ENCODE measurements around the gene SLC25A29. TPM values are rescaled to one million over a fixed set of nuclear protein-coding genes. Genes with fewer than 3 reads are reported as not detected.
"Not testable (repeated sequence)": the region's sequence is repeated elsewhere in the genome, so short reads cannot be mapped to it uniquely, and the experiment has no call there.

Gene SLC25A29
- total and polyA plus RNA-seq, 2 donors = 19.4 to 90.3 TPM

DNA sequence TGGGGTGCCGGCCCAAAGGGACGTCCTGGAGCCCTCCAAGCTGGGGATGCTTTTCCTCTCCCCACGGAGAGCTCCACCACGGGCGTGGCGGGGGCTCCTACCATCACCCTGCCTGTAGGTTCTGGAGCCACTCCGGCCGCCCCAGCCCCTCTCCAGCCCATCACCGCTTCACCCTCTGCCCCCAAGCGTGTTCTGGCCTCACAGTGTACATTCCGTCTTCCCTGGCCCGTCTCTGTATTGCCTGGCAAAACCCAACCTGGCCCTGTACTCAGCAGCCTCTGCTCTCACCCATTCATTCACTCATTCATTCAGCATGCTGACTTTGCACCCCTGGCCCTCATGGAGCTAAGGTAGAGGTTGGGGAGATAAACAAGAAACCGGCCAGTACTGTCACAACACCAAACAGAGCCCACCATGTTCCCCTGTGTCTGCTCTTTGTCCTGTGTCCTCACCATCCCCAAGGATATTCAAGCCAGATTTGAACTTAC, 20.3 kb downstream of the SLC25A29 start:
- H3K27me3 ChIP-seq (ENCODE audit: control insufficient read depth in 2 of 2, insufficient read depth in 1 of 2, low read length in 1 of 2) = no peaks in the 10 kb centered on the region
- peaks cover 4 to 18% of the 10 kb centered on the region in 2 donors for H3K4me1 ChIP-seq (ENCODE audit: control insufficient read depth in 2 of 2, insufficient read depth in 2 of 2, low read length in 2 of 2)
- H3K27ac ChIP-seq (ENCODE audit: low read depth in 1 of 2, low read length in 1 of 2) = no peak overlapping the region
- peak overlapping the region; percentile 65 to 89 for H3K4me3 ChIP-seq (ENCODE audit: low read length in 2 of 2)
- no peak for DNase-seq (ENCODE audit: low read depth in 6 of 9, low spot score in 9 of 9)
- H3K9me3 ChIP-seq (ENCODE audit: control insufficient read depth in 2 of 2, insufficient read depth in 1 of 2, low read length in 1 of 2) = no peaks in the 10 kb centered on the region
- H3K36me3 ChIP-seq (ENCODE audit: control insufficient read depth in 2 of 2, insufficient read depth in 2 of 2, low read length in 1 of 2) = peaks cover 18 to 20% of the 10 kb centered on the region in 2 donors
- 52% methylated on average over 13 of the region's 13 CpGs for WGBS

DNA sequence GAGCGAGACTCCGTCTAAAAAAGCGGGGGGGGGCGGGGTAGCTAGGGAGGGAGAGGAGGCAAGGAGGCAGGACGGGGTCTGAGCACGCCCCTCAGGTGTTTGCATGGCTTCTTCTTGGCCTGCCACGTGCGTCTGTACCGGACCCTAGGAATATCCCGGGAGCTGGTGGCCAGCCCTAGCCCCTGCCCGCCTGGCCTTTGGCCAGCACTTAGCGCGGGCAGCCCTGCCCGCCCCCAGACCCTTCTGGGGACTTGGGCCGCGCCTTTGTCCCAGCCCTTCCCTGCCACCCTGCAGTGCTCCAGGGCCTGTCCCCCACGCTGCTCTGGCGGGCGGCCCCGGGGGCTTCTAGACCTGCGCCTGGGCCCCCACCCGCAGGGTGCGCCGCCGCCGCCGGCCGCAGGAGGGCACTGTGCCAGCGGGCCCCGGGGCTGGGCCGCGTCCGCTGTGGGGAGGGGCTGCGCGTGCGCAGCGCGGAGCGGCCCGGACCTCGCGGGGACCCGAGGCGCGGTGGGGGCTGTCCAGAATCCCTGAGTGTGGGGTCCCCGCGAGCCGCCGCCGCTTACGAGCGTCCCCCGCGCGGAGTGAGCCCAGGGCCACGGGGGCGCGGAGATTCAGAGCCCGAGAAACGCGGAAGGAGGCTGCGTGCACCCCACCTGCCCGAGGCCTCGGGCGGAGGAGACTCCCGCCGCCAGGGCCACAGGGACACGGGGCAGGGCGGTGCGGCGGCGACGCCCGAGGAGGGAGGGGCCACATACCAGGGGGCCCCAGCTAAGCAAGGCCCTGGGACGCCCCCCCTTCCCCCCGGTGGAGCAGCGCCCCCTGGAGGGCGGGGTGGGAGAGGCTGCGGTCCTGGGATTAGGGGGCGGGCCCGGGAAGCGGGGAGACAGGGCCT, 21.0 kb downstream of the SLC25A29 start:
- DNase-seq (ENCODE audit: low read depth in 6 of 9, low spot score in 9 of 9) = peak in 6 of 9 donors; percentile 50 to 77 (median 60)
- H3K36me3 ChIP-seq (ENCODE audit: control insufficient read depth in 2 of 2, insufficient read depth in 2 of 2, low read length in 1 of 2) = peaks cover 15 to 17% of the 10 kb centered on the region in 2 donors
- WGBS = 2% methylated on average over 82 of the region's 82 CpGs

DNA sequence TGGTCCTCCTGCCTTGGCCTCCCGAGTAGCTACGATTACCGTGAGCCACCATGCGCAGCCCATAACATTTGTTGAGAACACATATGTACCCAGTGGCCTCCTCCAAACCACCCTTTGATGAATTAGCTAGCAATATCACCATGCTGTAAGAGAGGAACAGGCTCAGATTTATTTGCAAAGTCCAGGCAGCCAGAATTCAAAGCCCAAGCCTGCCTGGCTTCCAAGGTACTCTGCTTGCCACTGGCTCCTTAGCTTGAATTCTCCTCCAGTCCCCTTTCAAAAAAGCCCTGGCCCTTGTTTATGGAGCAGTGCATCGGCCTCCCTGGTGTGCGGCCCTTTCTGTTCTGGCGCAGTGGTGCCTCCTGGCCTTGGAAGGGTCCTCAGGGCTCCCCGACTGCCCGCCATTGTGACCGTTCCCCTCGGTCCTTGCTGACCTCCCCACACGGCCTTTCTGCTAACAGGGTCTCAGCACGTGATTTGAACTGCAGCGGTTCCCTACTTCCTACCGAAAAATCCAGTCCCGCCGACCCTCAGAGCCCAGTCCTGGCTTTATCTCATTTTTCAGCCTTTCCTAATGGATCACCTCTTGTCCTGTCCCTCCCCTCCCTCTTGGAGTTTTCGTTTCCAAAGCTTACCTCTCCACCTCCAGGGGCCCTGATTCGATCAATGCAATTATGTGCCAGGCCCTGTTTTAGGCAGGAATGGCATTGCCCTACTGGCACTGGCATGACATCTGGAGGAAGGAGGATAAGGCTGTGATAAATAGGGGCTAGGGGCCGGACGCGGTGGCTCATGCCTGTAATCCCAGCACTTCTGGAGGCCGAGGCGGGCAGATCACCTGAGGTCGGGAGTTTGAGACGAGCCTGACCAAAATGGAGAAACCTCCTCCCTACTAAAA, 22.0 kb downstream of the SLC25A29 start:
- H3K9me3 ChIP-seq (ENCODE audit: control insufficient read depth in 2 of 2, insufficient read depth in 1 of 2, low read length in 1 of 2) = no peaks in the 10 kb centered on the region
- DNase-seq (ENCODE audit: low read depth in 6 of 9, low spot score in 9 of 9) = no peak
- no peak overlapping the region for H3K27ac ChIP-seq (ENCODE audit: low read depth in 1 of 2, low read length in 1 of 2)
- peaks cover 4 to 18% of the 10 kb centered on the region in 2 donors for H3K4me1 ChIP-seq (ENCODE audit: control insufficient read depth in 2 of 2, insufficient read depth in 2 of 2, low read length in 2 of 2)
- H3K4me3 ChIP-seq (ENCODE audit: low read length in 2 of 2) = no peak overlapping the region
- peaks cover 19 to 21% of the 10 kb centered on the region in 2 donors for H3K36me3 ChIP-seq (ENCODE audit: control insufficient read depth in 2 of 2, insufficient read depth in 2 of 2, low read length in 1 of 2)
- 86% methylated on average over 26 of the region's 26 CpGs for WGBS
- no peaks in the 10 kb centered on the region for H3K27me3 ChIP-seq (ENCODE audit: control insufficient read depth in 2 of 2, insufficient read depth in 1 of 2, low read length in 1 of 2)

More for the DNA sequence above, 21.0 kb downstream of the SLC25A29 start:
- peaks cover 4 to 18% of the 10 kb centered on the region in 2 donors for H3K4me1 ChIP-seq (ENCODE audit: control insufficient read depth in 2 of 2, insufficient read depth in 2 of 2, low read length in 2 of 2)
- peak overlapping the region; percentile 55 to 74 for H3K27ac ChIP-seq (ENCODE audit: low read depth in 1 of 2, low read length in 1 of 2)
- H3K9me3 ChIP-seq (ENCODE audit: control insufficient read depth in 2 of 2, insufficient read depth in 1 of 2, low read length in 1 of 2) = no peaks in the 10 kb centered on the region
- no peaks in the 10 kb centered on the region for H3K27me3 ChIP-seq (ENCODE audit: control insufficient read depth in 2 of 2, insufficient read depth in 1 of 2, low read length in 1 of 2)
- peak overlapping the region; percentile 65 to 89 for H3K4me3 ChIP-seq (ENCODE audit: low read length in 2 of 2)

DNA sequence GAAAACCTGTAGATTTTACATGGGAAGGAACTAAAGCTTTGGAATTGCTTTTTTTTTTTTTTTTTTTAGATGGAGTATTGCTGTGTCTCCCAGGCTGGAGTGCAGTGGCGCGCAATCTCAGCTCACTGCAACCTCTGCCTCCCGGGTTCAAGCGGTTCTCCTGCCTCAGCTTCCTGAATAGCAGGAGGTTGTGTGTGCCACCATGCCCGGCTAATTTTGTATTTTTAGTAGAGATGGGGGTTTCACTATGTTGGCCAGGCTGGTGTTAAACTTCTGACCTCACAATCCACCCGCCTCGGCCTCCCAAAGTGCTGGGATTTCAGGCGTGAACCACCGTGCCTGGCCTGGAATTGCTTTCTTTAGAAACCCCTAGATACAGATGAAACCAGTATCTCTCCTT, 22.8 kb downstream of the SLC25A29 start:
- H3K27ac ChIP-seq (ENCODE audit: low read depth in 1 of 2, low read length in 1 of 2); DNase-seq (ENCODE audit: low read depth in 6 of 9, low spot score in 9 of 9); H3K9me3 ChIP-seq (ENCODE audit: control insufficient read depth in 2 of 2, insufficient read depth in 1 of 2, low read length in 1 of 2); H3K4me3 ChIP-seq (ENCODE audit: low read length in 2 of 2); H3K27me3 ChIP-seq (ENCODE audit: control insufficient read depth in 2 of 2, insufficient read depth in 1 of 2, low read length in 1 of 2): not testable (repeated sequence)
- peaks cover 4 to 18% of the 10 kb centered on the region in 2 donors for H3K4me1 ChIP-seq (ENCODE audit: control insufficient read depth in 2 of 2, insufficient read depth in 2 of 2, low read length in 2 of 2)
- 97% methylated on average over 9 of the region's 9 CpGs for WGBS
- H3K36me3 ChIP-seq (ENCODE audit: control insufficient read depth in 2 of 2, insufficient read depth in 2 of 2, low read length in 1 of 2) = peaks cover 21 to 23% of the 10 kb centered on the region in 2 donors

DNA sequence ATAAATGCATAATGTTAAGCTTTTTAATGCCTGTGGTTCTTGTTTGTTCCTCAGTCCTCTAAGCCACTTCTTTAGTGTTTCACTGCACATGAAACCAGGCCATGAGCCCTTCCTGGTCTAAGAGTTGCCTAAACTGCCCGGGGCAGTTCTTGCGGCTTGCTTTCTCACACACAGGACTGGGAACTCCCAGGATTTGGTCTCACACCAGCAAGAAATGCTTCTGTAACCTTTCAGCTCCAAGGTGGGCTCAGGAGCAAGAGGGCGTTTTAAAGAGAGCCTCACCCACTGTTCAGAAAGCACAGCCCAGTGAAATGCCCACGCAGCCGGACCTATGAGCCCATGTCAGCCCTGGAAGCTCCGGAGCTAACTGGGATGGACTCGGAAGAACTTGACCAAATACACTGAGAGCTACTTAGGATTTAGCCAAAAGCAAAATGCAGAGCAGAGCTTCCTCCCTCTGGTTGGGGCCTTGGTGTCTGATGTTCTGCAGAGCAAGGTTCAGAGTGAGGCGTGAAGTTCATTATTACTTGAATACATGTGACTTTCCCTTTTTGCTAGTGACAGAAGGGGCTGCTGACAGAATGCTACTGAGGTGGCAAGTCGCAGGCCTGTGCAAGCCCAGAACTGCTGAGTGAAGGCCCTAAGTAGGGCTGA, 23.4 kb downstream of the SLC25A29 start:
- Histone ChIP-seq H3K27ac (ENCODE audit: low read depth in 1 of 2, low read length in 1 of 2) (peak overlapping the region in 1 of 2 donors; percentile 40), H3K27me3 (ENCODE audit: control insufficient read depth in 2 of 2, insufficient read depth in 1 of 2, low read length in 1 of 2) (no peaks in the 10 kb centered on the region), H3K4me1 (ENCODE audit: control insufficient read depth in 2 of 2, insufficient read depth in 2 of 2, low read length in 2 of 2) (peaks cover 4 to 18% of the 10 kb centered on the region in 2 donors), H3K36me3 (ENCODE audit: control insufficient read depth in 2 of 2, insufficient read depth in 2 of 2, low read length in 1 of 2) (peaks cover 21 to 23% of the 10 kb centered on the region in 2 donors), H3K4me3 (ENCODE audit: low read length in 2 of 2) (no peak overlapping the region), H3K9me3 (ENCODE audit: control insufficient read depth in 2 of 2, insufficient read depth in 1 of 2, low read length in 1 of 2) (no peaks in the 10 kb centered on the region)
- no peak for DNase-seq (ENCODE audit: low read depth in 6 of 9, low spot score in 9 of 9)
- WGBS = 96% methylated on average over 9 of the region's 9 CpGs

DNA sequence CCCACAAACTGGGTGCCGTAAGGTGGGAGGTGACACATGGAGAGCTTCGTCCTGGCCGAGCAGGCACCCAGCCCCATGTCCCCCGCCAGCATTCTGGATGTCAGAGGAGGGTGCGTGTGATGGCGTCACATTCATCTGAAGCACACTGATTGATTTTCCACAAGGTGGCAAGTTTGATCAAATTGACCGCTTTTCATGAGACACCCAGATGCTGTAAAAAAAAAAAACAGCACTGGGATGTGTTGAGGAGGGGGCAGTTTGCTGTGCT, 24.2 kb downstream of the SLC25A29 start:
- H3K27ac ChIP-seq (ENCODE audit: low read depth in 1 of 2, low read length in 1 of 2) = peak overlapping the region in 1 of 2 donors; percentile 18
- DNase-seq (ENCODE audit: low read depth in 6 of 9, low spot score in 9 of 9) = no peak
- peaks cover 24 to 28% of the 10 kb centered on the region in 2 donors for H3K36me3 ChIP-seq (ENCODE audit: control insufficient read depth in 2 of 2, insufficient read depth in 2 of 2, low read length in 1 of 2)
- no peak overlapping the region for H3K4me3 ChIP-seq (ENCODE audit: low read length in 2 of 2)
- H3K27me3 ChIP-seq (ENCODE audit: control insufficient read depth in 2 of 2, insufficient read depth in 1 of 2, low read length in 1 of 2) = no peaks in the 10 kb centered on the region
- H3K4me1 ChIP-seq (ENCODE audit: control insufficient read depth in 2 of 2, insufficient read depth in 2 of 2, low read length in 2 of 2) = peaks cover 4 to 18% of the 10 kb centered on the region in 2 donors
- H3K9me3 ChIP-seq (ENCODE audit: control insufficient read depth in 2 of 2, insufficient read depth in 1 of 2, low read length in 1 of 2) = no peaks in the 10 kb centered on the region
- 97% methylated on average over 7 of the region's 7 CpGs for WGBS

DNA sequence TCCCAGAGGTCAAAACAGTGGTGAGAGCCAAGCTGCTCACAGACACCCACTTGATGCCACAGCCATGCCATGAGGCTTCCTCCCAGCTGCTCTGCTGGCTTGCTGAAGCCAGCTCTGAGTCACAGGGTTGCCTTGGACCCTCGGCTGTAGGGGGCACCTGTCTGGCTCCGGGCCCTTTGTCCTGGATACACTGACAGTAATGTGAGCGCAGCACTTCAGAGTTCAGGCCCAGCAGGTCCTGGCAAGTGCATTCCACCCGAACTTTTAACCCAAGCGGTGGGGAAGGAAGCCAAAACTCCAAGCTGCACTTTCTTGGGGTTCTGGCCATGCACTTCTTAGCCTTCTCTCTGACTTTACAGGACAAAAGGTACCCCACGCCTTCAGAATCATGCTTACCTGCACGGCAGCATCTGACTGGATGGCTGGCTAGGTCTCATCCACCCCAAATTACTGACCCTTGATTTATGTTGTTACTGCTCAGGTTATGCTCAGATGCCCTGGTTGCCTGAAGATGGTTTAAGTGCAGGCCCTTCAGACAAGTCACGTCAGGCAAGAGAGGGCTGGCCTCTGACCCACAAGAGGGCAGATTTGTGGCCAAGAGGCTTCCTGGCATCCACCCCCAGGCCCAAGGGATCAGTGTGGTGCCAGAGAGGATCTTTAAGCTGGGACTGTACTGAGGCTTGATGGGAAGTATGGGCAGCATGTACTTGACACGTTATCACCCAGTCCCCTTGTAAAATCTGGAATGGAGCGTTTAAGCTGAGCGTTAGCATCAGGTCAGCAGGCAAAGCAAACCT, 24.8 kb downstream of the SLC25A29 start:
- Histone ChIP-seq H3K36me3 (ENCODE audit: control insufficient read depth in 2 of 2, insufficient read depth in 2 of 2, low read length in 1 of 2) (peaks cover 27 to 33% of the 10 kb centered on the region in 2 donors), H3K4me1 (ENCODE audit: control insufficient read depth in 2 of 2, insufficient read depth in 2 of 2, low read length in 2 of 2) (peaks cover 4 to 18% of the 10 kb centered on the region in 2 donors), H3K27ac (ENCODE audit: low read depth in 1 of 2, low read length in 1 of 2) (peak overlapping the region; percentile 18 to 38), H3K4me3 (ENCODE audit: low read length in 2 of 2) (no peak overlapping the region), H3K27me3 (ENCODE audit: control insufficient read depth in 2 of 2, insufficient read depth in 1 of 2, low read length in 1 of 2) (no peaks in the 10 kb centered on the region), H3K9me3 (ENCODE audit: control insufficient read depth in 2 of 2, insufficient read depth in 1 of 2, low read length in 1 of 2) (no peaks in the 10 kb centered on the region)
- no peak for DNase-seq (ENCODE audit: low read depth in 6 of 9, low spot score in 9 of 9)
- WGBS = 93% methylated on average over 11 of the region's 11 CpGs

DNA sequence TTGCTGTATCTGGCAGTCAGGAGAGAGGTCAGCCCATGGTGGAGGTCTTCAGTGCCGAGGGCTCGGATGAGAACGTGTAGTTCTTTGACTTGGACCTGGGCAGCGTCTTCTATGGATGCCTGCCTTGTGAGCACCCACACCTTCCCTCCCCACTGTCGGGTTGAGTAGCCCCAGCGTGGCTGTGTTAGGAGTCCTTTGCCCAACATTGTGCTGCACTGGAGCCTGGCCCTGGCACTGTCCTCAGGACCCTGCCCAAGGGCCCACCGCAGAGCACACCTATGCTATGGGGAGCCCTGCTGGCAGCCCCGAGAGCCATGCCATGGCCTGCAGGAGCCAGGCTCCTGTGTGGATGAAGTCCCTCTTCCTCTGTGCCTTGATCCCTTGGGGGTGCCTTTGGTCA, 26.7 kb downstream of the SLC25A29 start:
- Histone ChIP-seq H3K9me3 (ENCODE audit: control insufficient read depth in 2 of 2, insufficient read depth in 1 of 2, low read length in 1 of 2) (no peaks in the 10 kb centered on the region), H3K4me3 (ENCODE audit: low read length in 2 of 2) (no peak overlapping the region), H3K27ac (ENCODE audit: low read depth in 1 of 2, low read length in 1 of 2) (no peak overlapping the region), H3K4me1 (ENCODE audit: control insufficient read depth in 2 of 2, insufficient read depth in 2 of 2, low read length in 2 of 2) (peaks cover 0 to 7% of the 10 kb centered on the region in 2 donors), H3K36me3 (ENCODE audit: control insufficient read depth in 2 of 2, insufficient read depth in 2 of 2, low read length in 1 of 2) (peaks cover 35 to 49% of the 10 kb centered on the region in 2 donors), H3K27me3 (ENCODE audit: control insufficient read depth in 2 of 2, insufficient read depth in 1 of 2, low read length in 1 of 2) (no peaks in the 10 kb centered on the region)
- 97% methylated on average over 8 of the region's 8 CpGs for WGBS
- no peak for DNase-seq (ENCODE audit: low read depth in 6 of 9, low spot score in 9 of 9)

Data from thymus (tissue), 11 donors.